HCEC 1CT (cell line): ENCODE measurements around the gene CUTC.
A peak's percentile ranks its signal among the peaks of the same experiment; 100 is the strongest.
"Not testable (repeated sequence)": the region's sequence is repeated elsewhere in the genome, so short reads cannot be mapped to it uniquely, and the experiment has no call there.

Experiments used
- DNase-seq: peaks from one replicate; pipeline ENCODE4 v3.0.0-alpha.2; 2017

Gene CUTC, protein sequence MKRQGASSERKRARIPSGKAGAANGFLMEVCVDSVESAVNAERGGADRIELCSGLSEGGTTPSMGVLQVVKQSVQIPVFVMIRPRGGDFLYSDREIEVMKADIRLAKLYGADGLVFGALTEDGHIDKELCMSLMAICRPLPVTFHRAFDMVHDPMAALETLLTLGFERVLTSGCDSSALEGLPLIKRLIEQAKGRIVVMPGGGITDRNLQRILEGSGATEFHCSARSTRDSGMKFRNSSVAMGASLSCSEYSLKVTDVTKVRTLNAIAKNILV

GRCh38 chr10:99732033-99732842, at the start of gene CUTC, which contains the start of gene COX15:
TSS of gene CUTC (plus strand) at chr10:99732234. CDS start at chr10:99732349, 115 bp downstream.
TSS of gene COX15 (minus strand) at chr10:99732127. CDS start at chr10:99732049, 78 bp downstream.
- peak; percentile 97 for DNase-seq

GRCh38 chr10:99682752-99683151, 49.3 kb upstream of the CUTC start:
- no peak for DNase-seq

DNA sequence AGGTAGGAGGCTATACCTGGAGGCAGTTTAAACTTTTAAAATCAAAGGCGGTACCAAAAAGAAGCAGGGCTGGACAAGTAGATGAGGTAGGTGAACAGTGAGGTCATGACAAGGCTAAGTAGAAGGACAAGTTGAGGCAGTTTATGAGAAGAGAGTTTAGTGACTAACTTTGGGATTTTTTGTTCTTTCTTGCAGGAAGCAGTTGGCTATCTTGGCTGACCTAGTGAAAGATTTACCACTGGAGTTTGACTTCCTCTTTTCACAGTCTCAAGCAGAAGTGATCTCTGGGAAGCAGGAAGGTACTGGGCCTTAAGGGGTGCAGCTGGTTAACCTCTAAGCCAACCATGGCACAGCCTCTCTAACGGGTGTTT, 46.5 kb upstream of the CUTC start:
- no peak for DNase-seq

- peak; percentile 17 for DNase-seq
Measured at GRCh38 chr10:99689461-99689860, 42.6 kb upstream of the CUTC start.

DNA sequence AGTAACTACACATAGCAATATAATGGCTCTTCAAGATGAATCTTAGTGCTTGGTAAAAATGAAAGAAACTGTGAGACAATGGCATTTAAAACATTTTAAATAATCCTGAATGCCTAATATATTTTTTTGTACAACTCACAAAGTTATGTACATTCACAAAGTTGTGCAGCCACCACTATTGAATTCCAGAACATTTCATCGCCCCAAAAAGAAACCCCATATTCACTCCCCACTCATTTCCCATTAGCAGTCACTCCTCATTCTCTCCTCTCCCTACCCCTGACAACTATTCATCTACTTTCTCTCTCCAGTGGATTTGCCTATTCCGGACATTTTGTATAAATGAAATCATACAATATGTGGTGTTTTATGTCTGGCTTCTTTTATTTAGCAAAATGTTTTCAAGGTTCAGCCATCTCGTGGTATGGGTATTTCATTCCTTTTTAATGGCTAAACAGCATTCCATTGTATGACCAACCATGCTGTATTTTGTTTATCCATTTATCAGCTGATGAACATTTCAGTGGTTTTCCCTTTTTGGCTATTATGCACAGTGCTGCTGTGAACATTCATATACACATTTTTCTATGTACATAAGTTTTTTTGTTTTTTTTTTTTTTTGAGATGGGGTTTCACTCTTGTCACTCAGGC, 38.0 kb upstream of the CUTC start:
- peak; percentile 89 for DNase-seq

DNA sequence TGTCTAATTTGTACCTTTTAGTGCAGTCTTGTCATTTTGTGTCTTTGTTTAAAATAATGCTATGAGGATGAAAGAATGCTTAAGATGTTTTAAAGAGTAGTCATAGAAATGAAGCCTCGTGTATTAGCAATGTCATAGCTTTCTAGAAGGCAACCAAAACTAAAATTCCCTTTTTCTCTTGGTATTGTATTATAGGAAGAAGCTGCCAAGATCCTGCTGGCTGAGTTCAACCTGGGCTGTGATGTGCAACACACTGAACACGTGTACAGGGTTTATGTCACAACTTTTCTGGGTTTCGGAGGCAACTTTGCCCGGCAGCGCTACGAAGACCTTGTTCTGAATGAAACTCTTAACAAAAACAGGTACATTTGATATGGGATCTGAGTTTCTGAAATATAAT, 36.3 kb upstream of the CUTC start:
- peak; percentile 15 for DNase-seq

DNA sequence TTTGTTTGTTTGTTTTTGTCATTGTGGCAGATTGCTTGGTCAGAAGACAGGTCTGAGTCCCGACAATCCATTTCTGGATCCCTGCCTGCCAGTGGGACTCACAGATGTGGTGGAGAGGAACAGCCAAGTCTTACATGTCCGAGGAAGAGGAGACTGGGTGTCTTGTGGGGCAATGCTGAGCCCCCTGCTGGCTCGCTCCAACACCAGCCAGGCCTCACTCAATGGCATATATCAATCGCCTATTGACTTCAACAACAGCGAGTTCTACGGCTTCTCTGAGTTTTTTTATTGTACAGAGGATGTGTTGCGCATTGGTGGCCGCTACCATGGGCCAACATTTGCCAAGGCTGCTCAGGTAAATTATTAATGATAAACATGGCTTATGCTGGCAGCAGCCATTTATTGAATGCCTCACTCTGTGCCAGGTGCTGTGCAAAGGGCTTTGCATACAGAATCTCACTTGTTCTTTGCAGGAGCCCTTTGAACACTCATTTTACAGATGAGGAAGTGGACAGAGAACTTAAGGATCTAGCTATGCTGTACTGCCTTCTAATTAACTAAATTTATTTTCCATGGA, 33.4 kb upstream of the CUTC start:
- no peak for DNase-seq

- no peak for DNase-seq
Measured at GRCh38 chr10:99700649-99701048, 31.4 kb upstream of the CUTC start.

GRCh38 chr10:99708428-99709012, 23.5 kb upstream of the CUTC start:
- DNase-seq = no peak

- peak; percentile 78 for DNase-seq
Measured at GRCh38 chr10:99709480-99710229, 22.4 kb upstream of the CUTC start.

- peak; percentile 71 for DNase-seq
Measured at GRCh38 chr10:99711129-99711719, 20.8 kb upstream of the CUTC start.

DNA sequence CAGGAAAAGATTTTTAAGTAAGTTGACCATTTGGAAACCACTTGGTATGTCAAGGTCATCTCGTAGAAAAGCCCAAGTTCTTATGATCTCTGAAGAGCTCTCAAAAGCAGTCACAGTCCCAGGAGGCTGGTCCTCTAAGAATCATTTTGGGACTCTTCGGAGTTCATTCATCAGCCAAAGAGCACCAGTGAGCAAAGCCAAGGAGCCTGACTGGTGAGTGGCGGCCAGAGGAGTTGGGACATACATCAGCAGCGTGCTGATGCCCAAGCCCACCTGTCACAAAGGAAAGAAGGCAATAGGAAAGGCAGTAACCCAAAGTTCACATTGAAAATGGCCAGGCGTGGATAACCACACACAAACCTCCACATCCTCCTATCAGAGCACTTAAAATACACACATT, 17.6 kb upstream of the CUTC start:
- DNase-seq = no peak

DNA sequence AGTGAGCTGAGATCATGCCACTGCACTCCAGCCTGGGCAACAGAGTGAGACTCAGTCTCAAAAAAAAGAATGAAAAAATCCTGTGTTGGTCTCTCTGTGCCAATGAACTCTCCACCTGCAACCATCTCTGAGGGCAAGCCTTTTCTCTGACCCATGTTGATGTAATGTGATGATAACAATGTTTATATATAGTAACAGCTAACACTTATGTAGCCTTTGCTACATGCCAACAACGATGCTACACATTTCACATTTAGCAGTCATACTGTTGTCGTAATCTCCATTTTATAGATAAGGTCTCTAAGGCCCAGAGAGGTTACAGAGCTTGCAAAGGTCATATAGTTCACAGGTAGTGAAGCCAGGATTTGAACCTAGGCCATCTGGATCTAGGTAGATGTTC, 11.6 kb upstream of the CUTC start:
- no peak for DNase-seq

DNA sequence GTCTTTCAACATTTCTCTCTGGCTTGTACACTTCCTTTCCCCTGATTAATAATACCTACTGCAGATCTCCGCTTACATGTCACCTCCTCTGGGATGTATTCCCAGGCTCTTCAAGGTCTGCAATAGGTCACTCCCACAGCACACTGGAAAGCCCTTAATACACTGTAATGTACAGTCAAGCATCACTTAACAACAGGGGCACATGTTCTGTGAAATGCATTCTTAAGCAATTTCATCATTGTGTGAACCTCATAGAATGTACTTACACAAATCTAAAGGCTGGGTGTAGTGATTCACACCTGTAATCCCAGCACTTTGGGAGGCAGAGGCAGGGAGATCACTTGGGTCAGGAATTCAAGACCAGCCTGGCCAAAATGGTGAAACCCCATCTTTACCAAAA, 2.0 kb upstream of the CUTC start:
- DNase-seq = peak; percentile 32

GRCh38 chr10:99731306-99732032, 565 bp upstream of the CUTC start:
- no peak for DNase-seq

- DNase-seq = no peak
Measured at GRCh38 chr10:99733366-99733765, 1.3 kb downstream of the CUTC start.

GRCh38 chr10:99734111-99734510, 2.1 kb downstream of the CUTC start:
- DNase-seq = not testable (repeated sequence)

DNA sequence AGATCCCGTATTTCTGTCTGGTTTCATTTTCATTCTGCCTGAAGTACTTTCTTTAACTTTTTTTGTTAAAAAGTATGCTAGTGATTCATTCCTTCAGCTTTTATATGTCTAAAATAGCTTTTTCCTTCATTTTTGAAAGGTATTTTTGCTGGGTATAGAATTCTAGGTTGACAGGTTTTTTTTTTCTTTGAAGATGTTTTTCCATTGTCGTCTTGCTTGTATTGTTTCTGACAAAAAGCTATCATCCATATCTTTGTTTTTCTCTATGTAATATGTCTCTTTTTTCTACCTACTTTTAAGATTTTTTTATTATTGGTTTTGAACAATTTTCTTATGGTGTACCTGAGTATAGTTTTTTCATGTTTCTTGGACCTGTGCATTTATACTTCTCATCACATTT, 8.2 kb downstream of the CUTC start:
- no peak for DNase-seq

DNA sequence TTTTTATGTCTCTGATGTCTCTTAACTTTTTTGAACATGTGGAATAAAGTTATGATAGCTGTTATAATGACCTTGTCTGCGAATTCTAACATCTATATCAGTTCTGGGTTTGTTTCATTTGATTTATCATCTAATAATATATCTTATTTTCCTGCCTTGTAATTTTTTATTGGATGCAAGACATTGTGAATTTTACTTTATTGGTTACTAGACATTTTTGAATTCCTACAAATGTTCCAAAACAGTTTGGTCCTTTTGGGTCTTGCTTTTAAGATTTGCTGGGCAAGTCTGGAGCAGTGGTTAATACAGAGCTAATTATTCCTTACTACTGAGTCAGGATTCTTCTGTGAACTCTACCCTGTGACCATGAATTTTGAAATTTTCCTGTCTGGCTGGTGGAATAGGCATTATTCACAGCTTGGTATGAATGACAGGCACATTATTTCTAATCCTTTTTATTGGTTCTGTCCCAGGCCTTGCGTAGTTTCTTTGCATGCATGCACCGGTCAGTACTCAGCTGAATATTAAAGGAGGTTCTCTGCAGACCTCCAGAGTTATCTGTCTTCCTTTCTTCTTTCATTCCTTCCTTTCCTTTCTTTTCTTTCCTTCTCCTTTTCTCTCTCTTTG, 9.0 kb downstream of the CUTC start:
- DNase-seq = peak; percentile 27

GRCh38 chr10:99742254-99742653, 10.2 kb downstream of the CUTC start:
- DNase-seq = peak; percentile 52

- DNase-seq = peak; percentile 74
Measured at GRCh38 chr10:99742701-99743100, 10.7 kb downstream of the CUTC start.
